GM18861 (cell line): Measurements from ENCODE around the gene TBC1D8.

Experiments used
- ATAC-seq: cut with Tn5 transposase; IDR thresholded peaks from one replicate; pipeline ENCODE4 v1.9.1; 2021; ENCODE audit not compliant: unreplicated experiment

The TBC1D8 gene

DNA sequence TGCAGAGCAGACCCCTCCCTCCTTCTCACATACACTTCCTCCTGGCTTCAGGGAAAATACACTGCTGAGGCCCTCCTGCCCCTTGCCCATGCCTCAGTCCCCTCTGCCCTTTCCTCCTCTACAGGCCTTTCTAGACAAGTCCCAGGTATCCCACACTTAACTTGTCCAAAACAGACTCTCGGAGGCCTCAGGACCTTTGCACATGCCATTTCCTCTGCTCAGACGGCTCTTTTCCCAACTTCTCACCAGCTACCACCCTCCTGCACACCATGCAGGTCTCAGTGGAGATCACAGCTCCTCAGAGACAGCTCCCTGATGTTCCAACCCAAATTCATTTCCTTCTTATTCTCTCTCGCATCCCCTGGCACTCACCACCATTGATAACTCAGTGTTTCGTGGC lies 11.7 kb downstream of the TBC1D8 start:
- ATAC-seq: no peak

DNA sequence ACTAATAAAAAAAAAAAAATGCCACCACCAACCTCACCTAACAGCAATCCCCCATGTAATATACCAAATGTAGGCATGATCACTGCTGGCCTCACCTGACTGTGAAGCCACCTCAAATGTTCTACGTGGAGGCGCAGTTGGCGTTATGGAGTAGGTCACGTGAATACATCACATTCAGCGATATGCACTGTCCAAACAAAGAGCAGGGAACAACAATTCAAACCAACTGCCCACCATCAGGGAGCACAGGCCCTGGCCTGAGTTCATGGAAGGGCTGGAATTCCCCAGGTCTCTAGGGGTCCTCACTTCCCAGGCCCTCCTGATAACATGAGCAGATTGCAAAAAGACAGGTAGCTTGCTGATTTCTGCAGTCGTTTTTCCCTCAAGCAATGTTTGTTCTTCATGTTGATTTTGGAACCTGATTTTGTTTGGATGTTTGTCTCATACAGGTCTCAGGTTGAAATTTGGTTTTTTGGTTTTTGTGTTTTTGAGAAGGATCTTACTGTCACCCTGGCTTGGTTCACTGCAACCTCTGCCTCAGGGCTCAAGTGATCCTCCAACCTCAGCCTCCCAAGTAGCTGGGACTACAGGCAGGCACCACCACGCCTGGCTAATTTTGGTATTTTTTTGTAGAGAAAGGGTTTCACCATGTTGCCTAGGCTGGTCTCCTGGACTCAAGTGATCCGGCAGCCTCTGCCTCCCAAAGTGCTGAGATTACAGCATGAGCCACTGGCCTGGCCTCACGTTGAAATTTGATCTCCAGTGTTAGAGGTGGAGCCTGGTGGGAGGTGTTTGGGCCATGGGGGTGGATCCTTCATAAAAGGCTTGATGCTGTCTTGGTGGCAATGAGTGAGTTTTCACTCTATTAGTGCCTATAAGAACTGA lies 15.5 kb downstream of the TBC1D8 start:
- ATAC-seq: no peak

DNA sequence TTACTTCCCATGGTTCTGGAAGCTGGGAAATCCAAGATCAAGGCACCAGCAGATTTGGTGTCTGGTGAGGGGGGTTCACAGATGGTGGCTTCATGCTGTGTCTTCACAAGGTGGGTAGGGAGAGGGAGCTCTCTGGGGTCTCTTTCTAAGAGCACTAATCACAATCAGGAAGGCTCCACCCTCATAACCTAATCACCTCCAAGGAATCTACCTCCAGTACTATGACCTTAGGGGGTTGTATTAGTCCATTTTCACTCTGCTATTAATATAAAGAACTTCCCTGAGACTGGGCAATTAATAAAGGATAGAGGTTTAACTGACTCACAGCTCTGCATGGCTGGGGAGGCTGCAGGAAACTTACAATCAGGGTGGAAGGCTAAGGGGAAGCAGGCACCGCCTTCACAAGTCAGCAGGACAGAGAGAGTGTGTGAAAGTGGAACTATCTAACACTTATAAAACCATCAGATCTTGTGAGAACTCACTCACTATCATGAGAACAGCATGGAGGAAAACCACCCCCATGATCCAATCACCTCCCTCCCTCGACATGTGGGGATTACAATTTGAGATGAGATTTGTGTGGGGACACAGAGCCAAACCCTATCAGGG lies 17.6 kb downstream of the TBC1D8 start:
- ATAC-seq: no peak

DNA sequence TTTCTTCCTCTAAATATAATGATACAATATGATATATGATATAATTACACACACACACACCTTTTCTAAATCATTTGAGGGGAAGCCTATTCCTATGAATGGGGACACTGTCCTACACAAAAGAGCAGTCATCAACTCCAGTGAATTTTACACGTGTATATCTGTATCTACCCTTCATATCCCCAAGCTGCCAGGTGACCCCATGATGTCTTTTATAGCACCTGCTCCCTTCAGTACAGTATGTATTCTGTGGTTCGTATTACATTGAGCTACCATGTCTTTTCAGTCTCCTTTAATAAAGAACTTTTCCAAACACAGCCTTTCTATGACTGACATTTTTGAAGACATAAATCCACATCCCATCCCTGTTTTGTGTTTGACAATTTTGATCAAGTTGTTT lies 19.0 kb downstream of the TBC1D8 start:
- ATAC-seq: no peak

DNA sequence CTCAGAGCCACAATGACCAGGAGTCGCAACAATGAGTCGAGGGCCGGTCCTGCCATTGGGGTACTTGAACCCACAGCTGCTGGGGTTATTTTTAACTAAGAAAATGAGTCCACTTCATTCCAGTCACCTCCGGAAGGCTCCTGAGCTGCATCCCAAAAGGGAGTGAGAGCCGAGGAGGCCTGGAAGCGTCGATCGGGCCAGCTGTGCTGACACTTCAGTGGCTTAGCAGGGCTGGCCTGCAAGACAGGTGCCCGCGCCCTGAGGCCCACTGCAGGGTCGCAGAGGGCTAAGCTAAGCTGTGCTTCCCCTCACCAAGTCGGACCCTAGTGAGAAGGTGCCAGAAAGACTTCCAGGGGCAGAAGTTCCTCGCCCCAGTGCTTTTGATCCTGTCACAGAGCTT lies 21.1 kb downstream of the TBC1D8 start:
- no peak for ATAC-seq

DNA sequence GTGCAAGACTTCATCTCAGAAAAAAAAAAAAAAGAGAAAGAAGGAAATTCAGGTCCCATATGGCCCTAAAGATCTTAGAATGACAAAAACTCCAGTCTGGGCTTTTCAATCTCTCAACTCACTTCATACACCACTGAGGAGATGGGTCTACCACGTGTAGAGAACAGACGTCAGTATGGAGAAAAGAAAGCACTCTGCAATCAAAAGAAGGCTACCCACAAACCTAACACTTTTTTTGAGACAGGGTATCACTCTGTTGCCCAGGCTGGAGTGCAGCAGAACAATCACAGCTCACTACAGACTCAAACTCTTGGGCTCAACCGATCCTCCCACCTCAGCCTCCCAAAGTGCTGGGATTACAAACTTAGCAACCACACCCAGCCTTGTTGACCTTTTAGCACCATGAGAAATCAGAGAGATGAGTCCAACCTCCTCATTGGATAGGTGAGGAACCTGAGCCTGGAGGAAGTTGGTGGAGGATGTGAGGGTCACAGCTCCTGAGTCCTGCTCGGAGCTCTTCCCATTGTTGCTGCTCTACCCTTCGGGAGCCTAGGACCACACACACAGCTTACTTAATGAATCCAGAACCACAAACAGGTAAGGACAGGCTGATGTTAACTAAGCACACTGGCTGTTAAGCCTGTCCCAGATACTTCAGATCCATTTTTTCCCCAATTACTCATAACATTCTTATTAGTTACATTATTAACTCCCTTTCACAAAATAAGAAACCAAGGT lies 23.7 kb downstream of the TBC1D8 start:
- no peak for ATAC-seq

DNA sequence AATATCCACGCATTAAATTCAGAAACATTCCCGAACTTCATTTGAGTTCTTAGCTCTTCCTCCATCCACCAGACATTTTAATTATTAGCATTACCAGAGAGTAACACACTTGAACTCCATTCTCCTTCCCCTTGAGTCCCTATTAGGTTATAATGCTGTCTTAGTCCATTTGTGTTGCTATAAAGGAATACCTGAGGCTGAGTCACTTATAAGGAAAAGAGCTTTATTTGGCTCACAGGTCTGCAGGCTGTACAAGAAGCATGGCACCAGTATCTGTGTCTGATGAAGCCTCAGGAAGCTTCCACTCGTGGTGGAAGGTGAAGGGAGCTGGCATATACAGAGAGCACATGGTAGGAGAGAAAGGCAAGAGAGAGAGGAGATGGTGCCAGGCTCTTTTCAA lies 25.4 kb downstream of the TBC1D8 start:
- ATAC-seq: no peak

DNA sequence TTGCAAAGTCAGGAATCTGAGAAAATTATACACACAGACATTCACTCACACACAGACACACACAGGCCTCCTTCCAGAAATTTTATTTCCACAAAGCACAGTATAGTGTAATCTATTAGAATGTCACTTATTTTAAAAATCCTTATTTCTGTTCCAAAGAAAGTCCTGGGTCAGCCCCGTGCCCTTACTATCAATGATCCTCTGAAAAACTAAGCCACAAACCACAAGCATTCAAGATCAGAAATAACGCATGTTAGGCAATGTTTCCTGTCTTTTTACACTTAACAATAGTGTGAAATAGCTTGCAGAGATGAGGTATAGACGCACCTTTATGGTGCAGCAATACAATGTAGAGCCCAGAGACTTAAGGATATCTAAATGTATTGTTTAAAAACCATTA lies 25.8 kb downstream of the TBC1D8 start:
- ATAC-seq: no peak

DNA sequence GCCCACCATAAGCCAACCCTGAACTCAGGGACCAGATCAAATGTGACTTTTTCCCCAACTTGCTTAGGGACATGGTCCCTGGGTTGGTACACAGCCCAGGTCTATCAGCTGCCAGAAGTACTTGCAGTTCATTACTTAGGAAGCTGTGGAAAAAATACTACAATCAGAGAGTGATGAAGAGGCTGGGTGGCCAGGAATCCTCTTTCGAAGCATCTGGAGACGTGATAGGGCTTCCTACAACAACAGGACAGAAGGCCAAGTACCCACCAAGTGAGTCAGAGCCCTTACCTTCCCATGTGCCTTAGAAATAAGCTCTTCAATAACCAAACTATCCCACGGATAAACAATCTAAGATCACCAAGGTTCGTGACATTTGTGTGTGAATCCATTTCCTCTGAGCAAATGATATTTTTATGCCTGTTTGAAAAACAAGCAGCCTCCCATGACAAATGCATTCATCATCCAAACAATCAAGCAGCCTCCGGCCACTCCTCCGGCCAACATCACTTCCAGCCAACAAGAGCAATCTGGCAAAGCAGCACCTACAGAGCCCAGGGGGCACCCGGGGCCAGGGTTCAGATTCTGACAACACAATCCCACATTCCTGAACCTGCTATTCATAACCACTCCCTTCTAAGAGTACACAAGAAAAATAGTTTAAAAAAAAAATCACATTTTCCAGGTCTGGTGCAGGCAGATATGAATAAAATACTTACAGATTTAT lies 26.4 kb downstream of the TBC1D8 start:
- ATAC-seq: no peak

DNA sequence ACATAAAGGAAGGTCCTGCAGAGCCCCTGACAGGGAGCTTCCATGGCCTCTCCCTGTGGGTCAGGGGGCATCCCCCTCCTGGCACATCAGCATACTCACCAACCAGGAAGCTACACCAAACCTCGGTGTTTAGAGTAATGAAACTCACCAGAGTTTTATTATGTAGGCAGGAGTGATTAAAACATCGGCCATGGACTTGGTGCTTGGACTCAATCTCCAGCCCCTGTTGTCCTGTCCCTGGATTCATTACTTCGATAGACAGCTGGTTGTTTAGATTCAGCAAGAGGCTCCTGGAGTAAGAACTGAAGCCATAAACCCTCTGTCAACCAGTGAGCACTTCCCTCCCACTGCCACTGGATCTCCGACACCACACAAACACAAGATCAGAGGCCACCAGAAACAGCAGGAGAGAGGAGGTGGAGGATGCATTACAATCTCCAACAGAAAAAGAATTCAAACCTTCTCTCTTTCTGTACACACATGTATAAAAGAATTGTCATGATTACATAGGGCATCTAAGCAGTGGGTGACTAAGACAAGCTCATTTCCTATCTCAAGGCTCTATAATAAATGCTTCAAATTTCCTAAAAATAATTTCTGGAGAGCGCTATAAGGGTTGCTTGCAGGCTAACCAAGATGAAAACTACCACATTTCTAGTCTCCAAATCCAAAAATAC lies 27.2 kb downstream of the TBC1D8 start:
- no peak for ATAC-seq

DNA sequence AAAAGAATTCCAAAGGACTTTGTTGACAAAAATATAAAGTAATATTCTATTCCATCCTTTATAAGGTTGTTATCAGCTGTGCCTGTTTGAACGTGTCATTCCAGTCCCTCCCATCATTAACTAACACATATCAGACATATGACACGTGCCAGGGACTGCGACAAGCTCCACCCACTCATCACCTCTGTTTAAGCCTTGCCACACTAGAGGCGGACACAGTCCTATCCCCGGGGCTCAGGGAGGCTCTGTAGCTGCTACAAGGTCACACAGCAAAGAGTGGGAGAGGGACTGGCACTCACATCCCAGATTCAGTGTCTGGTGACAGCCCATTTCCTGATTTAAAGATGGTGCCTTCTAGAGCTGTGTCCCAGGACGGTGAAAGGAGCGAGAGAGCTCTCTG lies 30.0 kb downstream of the TBC1D8 start:
- ATAC-seq: no peak

DNA sequence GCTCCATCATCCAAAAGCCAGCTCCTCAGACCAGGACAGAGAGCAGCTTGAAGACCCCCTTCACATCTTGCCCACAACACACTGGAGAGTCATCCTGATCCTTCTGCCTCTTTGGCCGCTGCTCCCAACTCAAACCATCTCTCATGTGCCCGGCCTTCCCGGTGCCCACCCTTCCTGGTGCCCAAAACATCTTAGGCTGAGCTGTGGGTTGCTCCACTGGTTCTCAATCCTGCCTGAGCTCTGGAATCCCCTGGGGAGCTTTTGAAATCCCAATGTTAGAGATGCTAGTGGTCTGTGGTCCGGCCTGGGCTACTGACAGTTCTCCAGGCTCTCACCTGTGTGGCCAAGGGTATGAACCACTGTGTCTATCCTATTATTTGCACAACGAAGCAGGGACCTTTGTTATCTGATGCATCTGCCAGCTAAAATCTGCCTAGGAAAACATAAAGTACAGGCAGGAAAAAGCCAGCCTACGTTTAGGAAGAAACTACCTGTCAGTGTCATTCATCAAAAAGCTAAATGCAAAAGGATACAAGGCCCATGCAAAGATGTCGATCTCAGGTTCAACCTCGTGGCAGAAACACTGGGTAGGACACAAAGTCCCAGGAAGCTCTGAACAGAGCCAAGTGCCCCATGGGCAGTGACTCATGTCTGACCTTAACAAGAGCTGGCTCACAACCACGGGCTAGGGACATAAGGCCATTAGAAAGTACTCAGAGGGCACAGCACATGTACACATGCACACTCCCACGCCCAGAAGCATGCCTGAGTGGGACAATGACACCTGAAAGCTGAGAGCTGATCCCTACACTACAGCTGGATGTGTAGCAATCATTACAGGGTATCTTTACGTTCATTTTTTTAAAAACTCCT lies 30.8 kb downstream of the TBC1D8 start:
- no peak for ATAC-seq

DNA sequence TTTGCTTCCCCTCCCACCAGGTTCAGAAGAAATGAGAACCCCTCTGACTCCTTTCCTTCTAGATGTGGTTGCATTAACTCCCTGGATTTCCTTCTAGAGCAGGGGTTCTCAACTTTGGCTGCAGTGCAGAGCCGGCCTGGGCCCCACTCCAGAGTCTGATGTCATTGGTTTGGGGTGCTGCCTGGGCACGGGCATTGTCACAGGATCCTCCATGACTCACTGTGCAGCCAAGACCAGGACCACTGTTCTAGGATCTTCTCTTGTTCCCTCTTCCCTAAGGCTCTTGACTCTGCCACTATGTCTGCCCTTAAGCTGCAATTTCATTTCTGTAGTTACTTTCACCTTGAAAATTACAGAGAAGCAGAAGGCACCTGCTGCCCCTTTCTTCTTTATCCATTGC lies 31.8 kb downstream of the TBC1D8 start:
- no peak for ATAC-seq

DNA sequence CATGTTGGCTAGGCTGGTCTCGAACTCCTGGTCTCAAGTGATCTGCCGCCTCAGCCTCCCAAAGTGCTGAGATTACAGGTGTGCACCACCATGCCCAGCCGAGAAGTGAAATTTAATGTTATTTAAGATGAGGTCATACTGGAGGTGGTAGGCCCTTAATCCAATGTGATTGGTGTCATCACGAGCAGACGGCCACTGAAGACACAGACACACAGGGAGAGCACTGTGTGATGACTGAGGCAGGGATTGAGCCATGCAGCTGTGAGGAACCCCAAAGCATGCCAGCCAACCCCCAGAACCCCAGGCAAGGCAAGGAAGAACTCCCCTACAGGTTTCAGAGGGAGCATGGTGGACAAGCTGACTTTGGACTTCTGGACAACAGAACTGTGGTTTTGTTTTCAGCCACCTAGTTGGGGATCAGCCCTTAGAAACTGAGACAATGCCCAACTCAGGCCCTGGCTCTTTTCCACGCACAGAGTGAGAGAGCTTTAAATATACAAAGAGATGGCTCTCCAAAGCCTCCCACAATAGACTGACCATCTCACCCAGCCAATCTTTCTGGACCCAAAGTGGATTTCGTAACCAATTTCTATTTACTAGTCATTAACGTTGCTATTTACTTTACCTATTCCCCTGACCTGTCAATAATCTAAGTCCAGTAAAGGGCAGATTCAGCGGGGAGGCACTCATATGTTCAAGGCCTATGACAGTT lies 34.2 kb downstream of the TBC1D8 start:
- no peak for ATAC-seq

DNA sequence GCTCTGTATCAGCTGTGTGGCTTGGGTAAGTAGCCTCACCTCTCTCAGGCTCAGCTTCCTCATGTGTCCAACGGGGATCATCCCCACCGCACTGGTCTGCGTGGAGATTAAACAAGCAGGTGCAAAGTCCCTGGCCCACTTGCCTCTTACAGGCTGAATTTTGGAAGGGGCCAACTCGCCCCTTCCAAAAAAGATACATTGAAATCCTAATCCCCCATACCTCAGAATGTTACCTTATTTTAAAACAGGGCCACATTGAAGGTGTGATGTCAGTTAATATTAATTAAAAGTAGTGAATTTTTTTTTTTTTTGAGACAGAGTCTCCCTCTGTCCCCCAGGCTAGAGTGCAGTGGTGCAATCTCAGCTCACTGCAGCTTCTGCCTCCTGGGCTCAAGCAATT lies 34.8 kb downstream of the TBC1D8 start:
- ATAC-seq: no peak

DNA sequence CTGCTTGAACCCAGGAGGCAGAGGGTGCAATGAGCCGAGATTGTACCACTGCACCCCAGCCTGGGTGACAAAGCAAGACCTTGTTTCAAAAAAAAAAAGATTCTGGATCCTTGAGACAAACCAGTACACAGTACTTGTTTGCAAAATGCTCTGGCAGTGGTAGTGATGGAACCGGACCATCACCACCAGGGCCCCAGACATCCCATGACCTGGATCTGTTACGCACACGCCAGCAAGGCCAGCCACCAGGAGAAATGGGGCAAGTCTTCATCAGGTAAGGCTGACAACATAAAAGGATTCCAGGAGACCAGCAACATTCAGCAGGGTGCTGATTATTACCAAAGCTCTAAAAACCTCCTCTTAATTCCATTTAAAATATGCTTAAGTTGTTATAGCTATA lies 35.5 kb downstream of the TBC1D8 start:
- ATAC-seq: no peak

DNA sequence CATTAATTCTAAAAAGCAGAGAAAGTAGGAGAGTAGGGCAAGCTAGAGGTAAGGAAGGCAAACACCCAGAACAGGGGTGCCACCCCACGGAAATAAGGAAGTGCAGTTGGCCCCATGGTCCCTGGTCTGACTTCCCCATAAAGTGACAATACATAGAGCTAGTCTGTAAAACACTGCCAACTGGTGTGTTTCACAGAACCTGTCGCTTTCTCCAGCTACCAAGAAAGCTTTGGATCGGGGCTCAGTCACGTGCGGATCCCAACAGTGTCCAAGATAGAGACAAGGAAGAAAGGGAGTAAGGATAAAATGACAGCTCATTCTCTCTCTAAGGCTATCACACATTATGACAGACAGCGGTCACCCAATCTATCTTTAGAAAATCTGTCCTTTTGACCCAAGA lies 36.4 kb downstream of the TBC1D8 start:
- no peak for ATAC-seq

DNA sequence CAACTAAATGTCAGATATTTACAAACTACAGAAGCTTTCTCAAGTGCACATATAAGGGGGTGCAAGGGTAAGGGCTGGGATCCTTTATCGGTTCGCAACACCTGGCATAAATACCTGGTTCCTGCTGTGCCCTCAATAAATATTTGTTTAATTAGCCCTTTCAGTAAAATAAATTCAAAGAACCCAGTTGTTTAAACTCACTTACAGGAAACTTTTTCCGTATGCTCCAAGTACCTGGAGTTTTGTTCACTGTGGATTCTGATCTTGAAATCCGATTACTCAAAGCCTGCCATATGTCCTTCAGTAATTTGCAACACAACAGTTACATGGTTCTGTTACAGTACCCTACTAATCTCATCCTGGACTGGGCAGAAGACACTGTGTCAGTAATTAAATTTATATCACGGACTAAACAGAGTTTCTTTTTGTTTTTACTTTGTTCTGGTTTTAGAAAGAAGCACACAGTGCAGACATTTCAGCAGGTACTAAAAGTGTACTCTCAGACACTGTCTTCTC lies 36.9 kb downstream of the TBC1D8 start:
- no peak for ATAC-seq
